MM.1S (cell line): Measurements from ENCODE around the gene USP24.

Source experiments
- DNase-seq: peaks from one replicate; pipeline ENCODE4 v3.0.0-alpha.2; 2015
- H2AFZ ChIP-seq: fragments of 300-600 bp; sonication (generic); 2 replicates; pipeline ENCODE4 v1.6.0; 2016; ENCODE audit warnings: antibody characterized with exemption, low read length
- H3F3A ChIP-seq: fragments of 300-600 bp; sonication (generic); 2 replicates; pipeline ENCODE4 v1.6.1; 2016; ENCODE audit warnings: mild to moderate bottlenecking, antibody characterized with exemption, low read length, moderate library complexity, mixed read lengths; ENCODE audit not compliant: insufficient read depth
- H3K27ac ChIP-seq: fragments of 300-600 bp; sonication (generic); 2 replicates; pipeline ENCODE4 v1.5.1; 2016; ENCODE audit warnings: mild to moderate bottlenecking, low read length
- H3K27me3 ChIP-seq: fragments of 300-600 bp; sonication (generic); replicated peaks from 2 replicates; pipeline ENCODE4 v1.6.0; 2016; ENCODE audit warnings: low read length; ENCODE audit not compliant: insufficient read depth
- H3K36me3 ChIP-seq: fragments of 300-600 bp; sonication (generic); replicated peaks from 2 replicates; pipeline ENCODE4 v1.6.1; 2016; ENCODE audit warnings: mild to moderate bottlenecking, low read length, mixed read lengths; ENCODE audit not compliant: insufficient read depth
- H3K4me1 ChIP-seq: fragments of 300-600 bp; sonication (generic); 2 replicates; pipeline ENCODE4 v1.6.1; 2016; ENCODE audit warnings: low read length, mixed read lengths
- H3K4me2 ChIP-seq: fragments of 300-600 bp; sonication (generic); 2 replicates; pipeline ENCODE4 v1.6.0; 2016; ENCODE audit warnings: low read depth, low read length
- H3K4me3 ChIP-seq: fragments of 300-600 bp; sonication (generic); 2 replicates; pipeline ENCODE4 v1.5.1; 2016; ENCODE audit warnings: low read length, mixed read lengths
- H3K79me2 ChIP-seq: fragments of 300-600 bp; sonication (generic); 2 replicates; pipeline ENCODE4 v1.6.1; 2016; ENCODE audit warnings: mixed run types, low read length, mixed read lengths
- H3K9ac ChIP-seq: fragments of 300-600 bp; sonication (generic); 2 replicates; pipeline ENCODE4 v1.6.1; 2016; ENCODE audit warnings: low read length, mixed read lengths
- H3K9me2 ChIP-seq: fragments of 300-600 bp; sonication (generic); replicated peaks from 2 replicates; pipeline ENCODE4 v1.6.1; 2016; ENCODE audit warnings: mild to moderate bottlenecking, low read length, mixed read lengths; ENCODE audit not compliant: insufficient read depth
- H3K9me3 ChIP-seq: fragments of 300-600 bp; sonication (generic); replicated peaks from 2 replicates; pipeline ENCODE4 v1.6.1; 2016; ENCODE audit warnings: mild to moderate bottlenecking, low read length, mixed read lengths; ENCODE audit not compliant: insufficient read depth
- H4K20me1 ChIP-seq: fragments of 300-600 bp; sonication (generic); 2 replicates; pipeline ENCODE4 v1.6.1; 2016; ENCODE audit warnings: mild to moderate bottlenecking, low read length, moderate library complexity, mixed read lengths; ENCODE audit not compliant: insufficient read depth
- CTCF ChIP-seq: fragments of 300-600 bp; sonication (generic); IDR thresholded peaks from 2 replicates; pipeline ENCODE4 v1.5.1; 2016; ENCODE audit warnings: antibody characterized with exemption, low read length, mixed read lengths
- EZH2 ChIP-seq: fragments of 300-600 bp; sonication (generic); optimal IDR thresholded peaks from 2 replicates; pipeline ENCODE3; 2017; ENCODE audit warnings: low read depth, mild to moderate bottlenecking, antibody characterized with exemption, low read length, mixed read lengths
- EZH2phosphoT487 ChIP-seq: fragments of 300-600 bp; sonication (generic); IDR thresholded peaks from 2 replicates; pipeline ENCODE4 v1.6.1; 2018; ENCODE audit warnings: antibody characterized with exemption, low read length

Gene USP24

GRCh38 chr1:55107101-55107500, 108.1 kb downstream of the USP24 start:
- no peak for DNase-seq
- TF ChIP-seq EZH2 (no peak), CTCF (no peak), EZH2phosphoT487 (no peak)
- H3K4me2 ChIP-seq = no peak overlapping the region
- H3K9me3 ChIP-seq = no peaks in the 10 kb centered on the region
- no peaks in the 10 kb centered on the region for H3K79me2 ChIP-seq
- H3K9me2 ChIP-seq = no peaks in the 10 kb centered on the region
- H4K20me1 ChIP-seq = no peaks in the 10 kb centered on the region
- H3K4me1 ChIP-seq = no peaks in the 10 kb centered on the region
- H2AFZ ChIP-seq = no peak overlapping the region
- H3K4me3 ChIP-seq = no peak overlapping the region
- H3F3A ChIP-seq = no peaks in the 10 kb centered on the region
- H3K9ac ChIP-seq = no peak overlapping the region
- no peaks in the 10 kb centered on the region for H3K36me3 ChIP-seq
- H3K27ac ChIP-seq = no peak overlapping the region
- no peaks in the 10 kb centered on the region for H3K27me3 ChIP-seq

- no peaks in the 10 kb centered on the region for H3K36me3 ChIP-seq
- H4K20me1 ChIP-seq = no peaks in the 10 kb centered on the region
- no peaks in the 10 kb centered on the region for H3F3A ChIP-seq
- no peak overlapping the region for H3K27ac ChIP-seq
- no peak overlapping the region for H3K4me2 ChIP-seq
- H3K79me2 ChIP-seq = no peaks in the 10 kb centered on the region
- TF ChIP-seq EZH2 (no peak), EZH2phosphoT487 (no peak), CTCF (no peak)
- H3K9me2 ChIP-seq = no peaks in the 10 kb centered on the region
- DNase-seq = no peak
- no peaks in the 10 kb centered on the region for H3K9me3 ChIP-seq
- H3K4me3 ChIP-seq = no peak overlapping the region
- no peak overlapping the region for H3K9ac ChIP-seq
- no peaks in the 10 kb centered on the region for H3K27me3 ChIP-seq
- H3K4me1 ChIP-seq = no peaks in the 10 kb centered on the region
- H2AFZ ChIP-seq = no peak overlapping the region
Measured at GRCh38 chr1:55103891-55104290, 111.3 kb downstream of the USP24 start.

DNA sequence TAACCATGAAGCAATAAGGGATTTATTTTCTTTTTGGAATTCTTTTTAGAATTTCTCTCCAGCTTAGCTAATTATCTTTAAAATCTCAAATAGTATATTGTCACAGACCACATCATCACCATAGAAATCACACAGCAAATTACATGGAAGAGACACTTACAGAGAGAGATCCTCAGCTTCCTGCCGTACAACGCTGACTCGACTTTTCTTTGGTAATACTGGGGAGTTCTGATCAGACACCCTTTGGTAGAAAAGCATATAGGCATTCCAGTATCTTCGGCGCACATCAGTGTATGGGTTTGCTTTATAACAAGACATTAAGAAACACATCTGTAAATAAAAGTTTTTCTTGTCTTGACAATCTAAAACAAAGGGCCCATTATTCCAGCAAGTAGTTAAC, 120.1 kb downstream of the USP24 start:
- Histone ChIP-seq H3K4me1 (no peaks in the 10 kb centered on the region), H3K79me2 (no peaks in the 10 kb centered on the region), H3K27ac (no peak overlapping the region), H3K4me2 (no peak overlapping the region), H3F3A (no peaks in the 10 kb centered on the region), H3K27me3 (no peaks in the 10 kb centered on the region), H4K20me1 (no peaks in the 10 kb centered on the region), H3K9me2 (no peaks in the 10 kb centered on the region), H3K9me3 (no peaks in the 10 kb centered on the region), H3K36me3 (no peaks in the 10 kb centered on the region; the same call in 1 of the 2 replicates), H3K4me3 (no peak overlapping the region), H3K9ac (no peak overlapping the region), H2AFZ (no peak overlapping the region)
- TF ChIP-seq CTCF = no peak
- DNase-seq = no peak
